ENCODE measurements around the gene SPPL3.
"Not testable (repeated sequence)": the region's sequence is repeated elsewhere in the genome, so short reads cannot be mapped to it uniquely, and the experiment has no call there.

SPPL3 gene

DNA sequence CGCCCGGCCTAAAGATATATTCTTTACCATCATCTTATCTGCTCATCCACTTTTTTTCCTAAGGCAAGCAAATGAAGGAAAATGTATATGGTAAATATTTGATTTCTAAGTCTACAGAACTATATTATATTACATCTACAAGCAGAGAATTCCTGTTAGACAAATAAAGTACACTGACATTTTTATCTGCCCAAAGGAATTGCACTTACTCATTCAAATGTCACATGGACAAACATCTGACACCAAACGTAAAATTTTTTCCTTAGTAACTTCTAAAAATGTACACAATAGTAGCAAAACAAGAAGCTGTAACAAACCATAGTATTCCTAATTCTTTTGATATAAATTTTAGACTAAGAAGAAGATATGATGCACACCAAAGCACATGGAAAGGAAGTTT, 51.0 kb downstream of the SPPL3 start:
- TF ChIP-seq GATA1 (IDR thresholded peaks at IDR 0.05; ENCODE audit: low read depth, low read length) (no peak), POLR2A (IDR thresholded peaks at IDR 0.05; ENCODE audit: low read length) (no peak)
- no peak for DNase-seq

- TF ChIP-seq POLR2A (IDR thresholded peaks at IDR 0.05; ENCODE audit: low read length) (no peak), GATA1 (IDR thresholded peaks at IDR 0.05; ENCODE audit: low read depth, low read length) (no peak)
Observed at GRCh38 chr12:120851944-120852343, 52.2 kb downstream of the SPPL3 start.

DNA sequence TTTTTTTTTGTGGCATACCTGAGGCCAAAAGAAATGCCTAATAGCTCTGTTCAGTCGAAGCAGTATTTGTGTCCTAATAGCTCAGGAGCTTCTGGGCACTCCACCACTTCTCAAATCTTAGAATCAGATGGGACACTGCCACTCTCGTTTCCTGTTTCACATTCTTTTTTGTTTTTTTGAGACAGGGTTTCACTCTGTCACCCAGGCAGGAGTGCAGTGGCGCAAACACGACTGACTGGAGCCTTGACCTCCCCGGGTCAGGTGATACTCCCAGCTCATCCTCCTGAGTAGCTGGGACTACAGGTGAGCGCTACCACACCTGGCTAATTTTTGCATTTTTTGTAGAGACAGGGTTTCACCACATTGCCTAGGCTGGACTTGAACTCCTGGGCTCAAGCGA, 52.7 kb downstream of the SPPL3 start:
- TF ChIP-seq POLR2A (IDR thresholded peaks at IDR 0.05; ENCODE audit: low read length) (no peak), GATA1 (IDR thresholded peaks at IDR 0.05; ENCODE audit: low read depth, low read length) (no peak)
- DNase-seq: no peak

More at GRCh38 chr12:120851944-120852343, 52.2 kb downstream of the SPPL3 start:
- DNase-seq: no peak

DNA sequence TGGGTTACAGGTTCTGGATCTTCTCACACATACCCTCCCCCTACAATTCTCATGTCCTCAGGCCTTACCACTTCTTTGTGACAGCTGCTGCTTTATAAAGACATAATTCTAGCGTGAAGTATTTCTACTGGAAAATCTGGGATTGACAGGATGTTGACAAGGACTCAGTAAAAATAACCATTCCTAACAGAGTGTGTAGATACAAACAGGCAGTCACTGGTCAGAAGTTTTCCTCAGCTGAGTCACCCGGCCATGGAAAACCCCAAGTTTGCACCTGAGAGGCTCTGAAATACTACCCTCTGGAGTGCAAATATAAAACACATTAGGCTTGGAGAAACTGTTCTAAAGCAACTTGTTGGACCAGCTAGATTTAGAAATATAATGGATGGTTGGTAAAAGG, 54.4 kb downstream of the SPPL3 start:
- no peak for TF ChIP-seq GATA1 (IDR thresholded peaks at IDR 0.05; ENCODE audit: low read depth, low read length)
- no peak for TF ChIP-seq POLR2A (IDR thresholded peaks at IDR 0.05; ENCODE audit: low read length)
- DNase-seq: no peak

GRCh38 chr12:120847814-120848213, 56.3 kb downstream of the SPPL3 start:
- no peak for DNase-seq
- TF ChIP-seq GATA1 (IDR thresholded peaks at IDR 0.05; ENCODE audit: low read depth, low read length): no peak
- TF ChIP-seq POLR2A (IDR thresholded peaks at IDR 0.05; ENCODE audit: low read length): no peak

DNA sequence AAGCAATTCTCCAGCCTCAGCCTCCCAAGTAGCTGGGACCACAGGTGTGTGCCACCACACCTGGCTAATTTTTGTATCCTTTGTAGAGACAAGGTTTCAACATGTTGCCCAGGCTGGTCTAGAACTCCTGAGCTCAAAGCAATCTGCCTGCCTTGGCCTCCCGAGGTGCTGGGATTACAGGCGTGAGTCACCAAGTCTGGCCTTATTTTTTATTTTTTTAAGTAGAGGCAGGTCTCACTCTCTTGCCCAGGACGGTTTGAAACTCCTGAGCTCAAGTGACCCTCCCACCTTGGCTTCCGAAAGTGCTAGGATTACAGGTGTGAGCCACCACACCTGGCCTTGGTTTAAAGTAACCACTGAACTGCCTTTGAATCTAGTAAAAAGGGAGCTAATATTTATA, 56.8 kb downstream of the SPPL3 start:
- TF ChIP-seq POLR2A (IDR thresholded peaks at IDR 0.05; ENCODE audit: low read length) (no peak), GATA1 (IDR thresholded peaks at IDR 0.05; ENCODE audit: low read depth, low read length) (no peak)
- DNase-seq: no peak

DNA sequence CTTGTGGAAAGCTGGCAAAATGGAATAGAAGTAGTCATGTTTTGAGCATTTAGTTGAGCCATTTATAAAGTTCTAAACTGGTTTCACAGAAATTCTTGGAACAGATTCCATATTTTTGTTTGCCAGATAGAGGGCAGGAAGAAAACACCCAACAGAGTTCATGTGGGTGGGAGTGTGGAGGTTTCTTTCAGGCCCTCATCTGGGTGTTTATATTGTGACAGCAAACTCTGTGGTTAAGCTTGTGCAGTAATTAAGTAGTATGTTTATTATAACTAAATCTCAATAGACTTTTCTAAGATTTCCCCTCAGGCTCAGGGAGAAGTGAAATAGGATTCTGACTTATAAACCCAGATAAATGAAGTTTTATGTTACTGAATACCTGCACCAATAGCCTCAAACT, 57.4 kb downstream of the SPPL3 start:
- no peak for DNase-seq
- TF ChIP-seq GATA1 (IDR thresholded peaks at IDR 0.05; ENCODE audit: low read depth, low read length) (no peak), POLR2A (IDR thresholded peaks at IDR 0.05; ENCODE audit: low read length) (no peak)

GRCh38 chr12:120845696-120846095, 58.5 kb downstream of the SPPL3 start:
- DNase-seq: no peak
- TF ChIP-seq GATA1 (IDR thresholded peaks at IDR 0.05; ENCODE audit: low read depth, low read length) (no peak), POLR2A (IDR thresholded peaks at IDR 0.05; ENCODE audit: low read length) (no peak)

GRCh38 chr12:120844768-120845449, 59.2 kb downstream of the SPPL3 start:
- no peak for TF ChIP-seq POLR2A (IDR thresholded peaks at IDR 0.05; ENCODE audit: low read length)

GRCh38 chr12:120844297-120844696, 59.9 kb downstream of the SPPL3 start:
- TF ChIP-seq POLR2A (IDR thresholded peaks at IDR 0.05; ENCODE audit: low read length): no peak
- TF ChIP-seq GATA1 (IDR thresholded peaks at IDR 0.05; ENCODE audit: low read depth, low read length): no peak
- DNase-seq: no peak

More at GRCh38 chr12:120844768-120845449, 59.2 kb downstream of the SPPL3 start:
- no peak for DNase-seq

DNA sequence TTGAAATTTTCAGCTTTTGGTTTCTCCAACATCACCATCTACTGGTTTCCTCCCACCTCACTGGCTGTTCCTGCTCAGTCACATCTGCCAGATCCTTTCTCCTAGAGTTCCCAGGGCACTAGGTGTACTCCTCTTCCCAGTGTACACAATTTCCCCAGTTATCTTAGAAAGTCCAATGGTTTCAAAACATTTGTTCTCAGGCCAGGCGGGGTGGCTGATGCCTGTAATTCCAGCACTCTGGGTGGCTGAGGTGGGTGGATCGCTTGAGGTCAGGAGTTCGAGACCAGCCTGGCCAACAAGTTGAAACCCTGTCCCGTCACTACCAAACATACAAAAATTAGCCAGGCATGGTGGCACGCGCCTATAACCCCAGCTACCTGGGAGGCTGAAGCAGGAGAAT, 60.7 kb downstream of the SPPL3 start:
- DNase-seq: no peak
- no peak for TF ChIP-seq GATA1 (IDR thresholded peaks at IDR 0.05; ENCODE audit: low read depth, low read length)
- no peak for TF ChIP-seq POLR2A (IDR thresholded peaks at IDR 0.05; ENCODE audit: low read length)

- TF ChIP-seq POLR2A (IDR thresholded peaks at IDR 0.05; ENCODE audit: low read length) (no peak), GATA1 (IDR thresholded peaks at IDR 0.05; ENCODE audit: low read depth, low read length) (no peak)
- no peak for DNase-seq
Observed at GRCh38 chr12:120842595-120842994, 61.6 kb downstream of the SPPL3 start.

- no peak for DNase-seq
- no peak for TF ChIP-seq POLR2A (IDR thresholded peaks at IDR 0.05; ENCODE audit: low read length)
- TF ChIP-seq GATA1 (IDR thresholded peaks at IDR 0.05; ENCODE audit: low read depth, low read length): no peak
Observed at GRCh38 chr12:120841525-120841924, 62.6 kb downstream of the SPPL3 start.

DNA sequence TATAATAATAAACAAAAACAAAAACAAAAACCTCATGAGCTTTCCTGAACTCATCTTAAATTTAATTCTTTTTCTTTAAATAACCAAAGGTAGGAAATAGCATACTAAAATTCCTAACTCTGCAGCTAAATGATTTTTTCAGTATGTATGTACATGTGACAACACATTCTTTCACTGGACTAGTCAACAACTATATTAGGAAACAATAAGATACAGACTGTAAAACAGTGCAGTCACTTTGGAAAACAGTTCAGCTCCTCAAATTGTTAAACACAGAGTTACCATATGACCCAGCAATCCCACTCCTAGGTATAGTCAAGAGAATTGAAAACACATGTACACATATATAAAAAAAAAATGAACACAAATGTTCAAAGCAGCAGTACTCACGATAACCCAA, 64.7 kb downstream of the SPPL3 start:
- TF ChIP-seq POLR2A (IDR thresholded peaks at IDR 0.05; ENCODE audit: low read length) (no peak), GATA1 (IDR thresholded peaks at IDR 0.05; ENCODE audit: low read depth, low read length) (no peak)
- no peak for DNase-seq

DNA sequence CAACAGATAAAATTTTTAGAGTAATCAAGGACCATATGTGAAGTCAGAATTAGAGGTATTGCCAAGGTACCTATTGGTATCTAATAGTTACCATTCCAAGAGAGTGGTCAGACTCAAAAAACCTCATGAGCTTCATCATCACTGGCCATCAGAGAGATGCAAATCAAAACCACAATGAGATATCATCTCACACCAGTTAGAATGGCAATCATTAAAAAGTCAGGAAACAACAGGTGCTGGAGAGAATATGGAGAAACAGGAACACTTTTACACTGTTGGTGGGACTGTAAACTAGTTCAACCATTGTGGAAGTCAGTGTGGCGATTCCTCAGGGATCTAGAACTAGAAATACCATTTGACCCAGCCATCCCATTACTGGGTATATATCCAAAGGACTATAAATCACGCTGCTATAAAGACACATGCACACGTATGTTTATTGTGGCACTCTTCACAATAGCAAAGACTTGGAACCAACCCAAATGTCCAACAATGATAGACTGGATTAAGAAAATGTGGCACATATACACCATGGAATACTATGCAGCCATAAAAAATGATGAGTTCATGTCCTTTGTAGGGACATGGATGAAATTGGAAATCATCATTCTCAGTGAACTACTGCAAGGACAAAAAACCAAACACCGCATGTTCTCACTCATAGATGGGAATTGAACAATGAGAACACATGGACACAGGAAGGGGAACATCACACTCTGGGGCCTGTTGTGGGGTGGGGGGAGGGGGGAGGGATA, 65.4 kb downstream of the SPPL3 start:
- DNase-seq: not testable (repeated sequence)

Data from erythroblast (primary cell).